SK-N-SH treated with all-trans-retinoic acid at 6 μM for 48 hours (cell line): ENCODE measurements around the gene BLVRB.

Experiments used
- BACH2 ChIP-seq: fragments of 250-450 bp; sonication (Bioruptor Pico); IDR thresholded peaks from 2 replicates; pipeline ENCODE4 v1.9.0; 2021; ENCODE audit warnings: mild to moderate bottlenecking, borderline replicate concordance
- GLIS3 ChIP-seq: fragments of 250-450 bp; sonication (Bioruptor Pico); IDR thresholded peaks from 2 replicates; pipeline ENCODE4 v1.5.0; 2020; ENCODE audit warnings: mild to moderate bottlenecking, moderate library complexity
- ISL1 ChIP-seq: fragments of 250-450 bp; sonication (Bioruptor Pico); IDR thresholded peaks from 2 replicates; pipeline ENCODE4 v2.1.2; 2022; ENCODE audit warnings: mild to moderate bottlenecking, moderate library complexity
- OSR1 ChIP-seq: fragments of 250-450 bp; sonication (Bioruptor Pico); IDR thresholded peaks from 2 replicates; pipeline ENCODE4 v1.8.0; 2022; ENCODE audit warnings: moderate library complexity, mild to moderate bottlenecking, inconsistent platforms
- POU6F1 ChIP-seq: fragments of 250-450 bp; sonication (Bioruptor Pico); IDR thresholded peaks from 2 replicates; pipeline ENCODE4 v1.8.0; 2021; ENCODE audit warnings: low read depth, mild to moderate bottlenecking, moderate library complexity, borderline replicate concordance
- SNAI2 ChIP-seq: fragments of 250-450 bp; sonication (Bioruptor Pico); IDR thresholded peaks from 2 replicates; pipeline ENCODE4 v1.5.0; 2020; ENCODE audit warnings: mild to moderate bottlenecking, moderate library complexity
- ZC3H10 ChIP-seq: fragments of 250-450 bp; sonication (Bioruptor Pico); IDR thresholded peaks from 2 replicates; pipeline ENCODE4 v1.5.1; 2021; ENCODE audit warnings: mild to moderate bottlenecking, moderate library complexity
- ZNF565 ChIP-seq: fragments of 450-650 bp; formaldehyde crosslinking; conservative IDR thresholded peaks from 2 replicates; pipeline ENCODE4 v1.5.0; 2020; ENCODE audit warnings: low read depth, mild to moderate bottlenecking, moderate library complexity
- TF ChIP-seq, protein P1 (sequence below): fragments of 250-450 bp; sonication (Bioruptor Pico); IDR thresholded peaks from 2 replicates; pipeline ENCODE4 v1.8.0; 2020; ENCODE audit warnings: mild to moderate bottlenecking, moderate library complexity, borderline replicate concordance

GRCh38 chr19:40415768-40416167 lies 49.8 kb downstream of the BLVRB start:
- TF ChIP-seq BACH2 (CRISPR knock-in tag) = no peak
- TF ChIP-seq OSR1 (CRISPR knock-in tag) = no peak
- TF ChIP-seq GLIS3 = no peak
- TF ChIP-seq, protein P1, sequence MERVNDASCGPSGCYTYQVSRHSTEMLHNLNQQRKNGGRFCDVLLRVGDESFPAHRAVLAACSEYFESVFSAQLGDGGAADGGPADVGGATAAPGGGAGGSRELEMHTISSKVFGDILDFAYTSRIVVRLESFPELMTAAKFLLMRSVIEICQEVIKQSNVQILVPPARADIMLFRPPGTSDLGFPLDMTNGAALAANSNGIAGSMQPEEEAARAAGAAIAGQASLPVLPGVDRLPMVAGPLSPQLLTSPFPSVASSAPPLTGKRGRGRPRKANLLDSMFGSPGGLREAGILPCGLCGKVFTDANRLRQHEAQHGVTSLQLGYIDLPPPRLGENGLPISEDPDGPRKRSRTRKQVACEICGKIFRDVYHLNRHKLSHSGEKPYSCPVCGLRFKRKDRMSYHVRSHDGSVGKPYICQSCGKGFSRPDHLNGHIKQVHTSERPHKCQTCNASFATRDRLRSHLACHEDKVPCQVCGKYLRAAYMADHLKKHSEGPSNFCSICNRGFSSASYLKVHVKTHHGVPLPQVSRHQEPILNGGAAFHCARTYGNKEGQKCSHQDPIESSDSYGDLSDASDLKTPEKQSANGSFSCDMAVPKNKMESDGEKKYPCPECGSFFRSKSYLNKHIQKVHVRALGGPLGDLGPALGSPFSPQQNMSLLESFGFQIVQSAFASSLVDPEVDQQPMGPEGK (CRISPR knock-in tag) = no peak
- no peak for TF ChIP-seq ISL1
- no peak for TF ChIP-seq ZNF565 (CRISPR knock-in tag)
- no peak for TF ChIP-seq SNAI2 (CRISPR knock-in tag)
- TF ChIP-seq ZC3H10 = no peak
- TF ChIP-seq POU6F1 (CRISPR knock-in tag) = no peak
